Measurements from ENCODE around the gene WFDC5. TPM values are rescaled to one million over a fixed set of nuclear protein-coding genes. Genes with fewer than 3 reads are reported as not detected.

Gene WFDC5
- total RNA-seq, 4 donors from 2014 or later, result not detected

- H3K36me3 ChIP-seq, result no peaks in the 10 kb centered on the region
- H3K27me3 ChIP-seq, result no peaks in the 10 kb centered on the region
- intact Hi-C loops (cut with DNase I; ENCODE audit: low total_unique reads), result no loop called here
- DNase-seq, result no peak
- no peak overlapping the region for H3K27ac ChIP-seq
- no peak overlapping the region for H3K4me3 ChIP-seq
- TF ChIP-seq POLR2A (IDR thresholded peaks at IDR 0.05) (no peak), CTCF (IDR thresholded peaks at IDR 0.05) (no peak)
- H3K4me1 ChIP-seq, result no peaks in the 10 kb centered on the region
- no peaks in the 10 kb centered on the region for H3K9me3 ChIP-seq
These were observed 3.7 kb downstream of the WFDC5 start for GRCh38 chr20:45111285-45111684.

GRCh38 chr20:45110301-45110700 lies 4.7 kb downstream of the WFDC5 start:
- Histone ChIP-seq H3K27me3 (no peaks in the 10 kb centered on the region), H3K36me3 (no peaks in the 10 kb centered on the region), H3K4me3 (no peak overlapping the region), H3K4me1 (no peaks in the 10 kb centered on the region), H3K27ac (no peak overlapping the region), H3K9me3 (no peaks in the 10 kb centered on the region)
- DNase-seq, result no peak
- intact Hi-C loops (cut with DNase I; ENCODE audit: low total_unique reads), result no loop called here
- no peak for TF ChIP-seq POLR2A (IDR thresholded peaks at IDR 0.05)
- no peak for TF ChIP-seq CTCF (IDR thresholded peaks at IDR 0.05)

- H3K27me3 ChIP-seq, result no peaks in the 10 kb centered on the region
- no peak for DNase-seq
- H3K36me3 ChIP-seq, result no peaks in the 10 kb centered on the region
- TF ChIP-seq CTCF (IDR thresholded peaks at IDR 0.05) (no peak), POLR2A (IDR thresholded peaks at IDR 0.05) (no peak)
- H3K9me3 ChIP-seq, result no peaks in the 10 kb centered on the region
- intact Hi-C loops (cut with DNase I; ENCODE audit: low total_unique reads), result no loop called here
- no peak overlapping the region for H3K4me3 ChIP-seq
- no peaks in the 10 kb centered on the region for H3K4me1 ChIP-seq
- no peak overlapping the region for H3K27ac ChIP-seq
These were observed 5.3 kb downstream of the WFDC5 start for GRCh38 chr20:45109634-45110033.

GRCh38 chr20:45105317-45105716 lies 9.7 kb downstream of the WFDC5 start:
- no peak overlapping the region for H3K27ac ChIP-seq
- H3K4me3 ChIP-seq, result no peak overlapping the region
- intact Hi-C loops (cut with DNase I; ENCODE audit: low total_unique reads), result no loop called here
- H3K9me3 ChIP-seq, result no peaks in the 10 kb centered on the region
- H3K4me1 ChIP-seq, result no peaks in the 10 kb centered on the region
- no peaks in the 10 kb centered on the region for H3K27me3 ChIP-seq
- DNase-seq, result no peak
- TF ChIP-seq CTCF (IDR thresholded peaks at IDR 0.05) (no peak), POLR2A (IDR thresholded peaks at IDR 0.05) (no peak)
- H3K36me3 ChIP-seq, result no peaks in the 10 kb centered on the region

GRCh38 chr20:45104786-45105185 lies 10.2 kb downstream of the WFDC5 start:
- Histone ChIP-seq H3K4me1 (no peaks in the 10 kb centered on the region), H3K4me3 (no peak overlapping the region), H3K9me3 (no peaks in the 10 kb centered on the region), H3K27ac (no peak overlapping the region), H3K36me3 (no peaks in the 10 kb centered on the region), H3K27me3 (no peaks in the 10 kb centered on the region)
- TF ChIP-seq POLR2A (IDR thresholded peaks at IDR 0.05) (no peak), CTCF (IDR thresholded peaks at IDR 0.05) (no peak)
- intact Hi-C loops (cut with DNase I; ENCODE audit: low total_unique reads), result no loop called here
- no peak for DNase-seq
